ENCODE data around the gene RABGAP1L.

Gene RABGAP1L

GRCh38 chr1:174928541-174928940 lies 769.2 kb downstream of the RABGAP1L start:
- no peak for TF ChIP-seq CTCF (IDR thresholded peaks at IDR 0.05; ENCODE audit: extremely low read depth, insufficient read depth, missing control alignments)
- in situ Hi-C loops (cut with MboI; ENCODE audit: low pct_unique_long_range_greater_than_20kb, low sequenced_read_pairs, unreplicated experiment) = no loop called here
- no peak for DNase-seq (ENCODE audit: low spot score)

- TF ChIP-seq CTCF (IDR thresholded peaks at IDR 0.05; ENCODE audit: extremely low read depth, insufficient read depth, missing control alignments) = no peak
- DNase-seq (ENCODE audit: low spot score) = no peak
- in situ Hi-C loops (cut with MboI; ENCODE audit: low pct_unique_long_range_greater_than_20kb, low sequenced_read_pairs, unreplicated experiment) = no loop called here
Observed at GRCh38 chr1:174931214-174931613, 771.9 kb downstream of the RABGAP1L start.

GRCh38 chr1:174932587-174932986 lies 773.3 kb downstream of the RABGAP1L start:
- in situ Hi-C loops (cut with MboI; ENCODE audit: low pct_unique_long_range_greater_than_20kb, low sequenced_read_pairs, unreplicated experiment) = no loop called here
- TF ChIP-seq CTCF (IDR thresholded peaks at IDR 0.05; ENCODE audit: extremely low read depth, insufficient read depth, missing control alignments) = no peak
- no peak for DNase-seq (ENCODE audit: low spot score)

- no peak for DNase-seq (ENCODE audit: low spot score)
- TF ChIP-seq CTCF (IDR thresholded peaks at IDR 0.05; ENCODE audit: extremely low read depth, insufficient read depth, missing control alignments) = no peak
- in situ Hi-C loops (cut with MboI; ENCODE audit: low pct_unique_long_range_greater_than_20kb, low sequenced_read_pairs, unreplicated experiment) = no loop called here
Observed at GRCh38 chr1:174935961-174936727, 776.8 kb downstream of the RABGAP1L start.

- DNase-seq (ENCODE audit: low spot score) = no peak
- no peak for TF ChIP-seq CTCF (IDR thresholded peaks at IDR 0.05; ENCODE audit: extremely low read depth, insufficient read depth, missing control alignments)
- in situ Hi-C loops (cut with MboI; ENCODE audit: low pct_unique_long_range_greater_than_20kb, low sequenced_read_pairs, unreplicated experiment) = no loop called here
Observed at GRCh38 chr1:174938281-174939007, 779.1 kb downstream of the RABGAP1L start.

GRCh38 chr1:174939775-174940545 lies 780.6 kb downstream of the RABGAP1L start:
- in situ Hi-C loops (cut with MboI; ENCODE audit: low pct_unique_long_range_greater_than_20kb, low sequenced_read_pairs, unreplicated experiment) = no loop called here
- no peak for DNase-seq (ENCODE audit: low spot score)
- no peak for TF ChIP-seq CTCF (IDR thresholded peaks at IDR 0.05; ENCODE audit: extremely low read depth, insufficient read depth, missing control alignments)
